GM19240 (cell line): Measurements from ENCODE around the gene FOXN1.
"Not testable (repeated sequence)": the region's sequence is repeated elsewhere in the genome, so short reads cannot be mapped to it uniquely, and the experiment has no call there.

Experiments
- DNase-seq: peaks from one replicate; pipeline ENCODE4 v3.0.0; 2011; ENCODE audit warnings: low spot score; ENCODE audit not compliant: insufficient read length

The FOXN1 gene

GRCh38 chr17:28573040-28573380 lies 66.9 kb downstream of the FOXN1 start:
- no peak for DNase-seq

GRCh38 chr17:28573521-28573920 lies 67.4 kb downstream of the FOXN1 start:
- no peak for DNase-seq

DNA sequence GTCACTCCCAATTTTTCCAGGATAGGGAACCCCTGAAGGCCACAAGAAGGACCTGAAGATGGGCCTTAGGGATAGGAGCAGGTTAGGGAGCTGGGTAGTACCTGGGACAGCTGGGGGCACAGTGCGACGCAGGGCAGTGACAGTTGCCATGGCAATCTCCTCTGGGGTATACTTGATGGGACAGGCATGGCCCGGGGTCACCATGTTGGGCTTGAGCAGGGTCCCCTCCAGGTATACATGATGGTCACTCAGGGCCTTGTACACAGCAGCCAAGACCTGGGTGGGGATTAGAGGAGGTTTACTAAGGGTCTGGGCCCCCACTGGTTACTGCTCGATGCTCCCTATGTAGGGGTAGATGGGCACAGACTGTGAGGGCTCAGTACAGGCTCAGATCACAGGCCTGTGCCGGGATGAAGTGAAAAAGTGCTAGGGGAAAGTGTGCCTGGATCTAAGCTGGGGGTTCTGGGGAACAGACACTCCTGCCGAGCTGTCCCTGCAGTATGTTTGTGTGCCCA lies 67.9 kb downstream of the FOXN1 start:
- DNase-seq = no peak

DNA sequence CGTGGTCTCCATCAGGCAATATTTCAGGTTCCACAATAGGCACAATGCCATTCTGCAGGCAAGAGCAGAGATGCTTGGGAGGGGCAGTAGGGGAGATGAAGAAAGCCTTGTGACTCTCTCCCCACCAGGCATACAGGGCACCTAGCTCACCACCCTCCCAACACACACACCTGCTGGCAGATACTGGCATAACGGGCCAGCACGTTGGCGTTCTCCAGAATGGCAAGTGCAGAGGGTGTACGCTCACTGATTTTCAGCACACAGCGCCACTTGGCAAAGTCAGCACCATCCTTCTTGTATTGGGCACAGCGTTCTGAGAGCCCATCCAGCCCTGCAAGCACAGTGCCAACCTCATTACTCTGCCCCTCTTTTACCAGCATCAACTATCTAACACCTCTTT lies 68.4 kb downstream of the FOXN1 start:
- DNase-seq = no peak

GRCh38 chr17:28575126-28575795 lies 69.1 kb downstream of the FOXN1 start:
- DNase-seq = no peak

DNA sequence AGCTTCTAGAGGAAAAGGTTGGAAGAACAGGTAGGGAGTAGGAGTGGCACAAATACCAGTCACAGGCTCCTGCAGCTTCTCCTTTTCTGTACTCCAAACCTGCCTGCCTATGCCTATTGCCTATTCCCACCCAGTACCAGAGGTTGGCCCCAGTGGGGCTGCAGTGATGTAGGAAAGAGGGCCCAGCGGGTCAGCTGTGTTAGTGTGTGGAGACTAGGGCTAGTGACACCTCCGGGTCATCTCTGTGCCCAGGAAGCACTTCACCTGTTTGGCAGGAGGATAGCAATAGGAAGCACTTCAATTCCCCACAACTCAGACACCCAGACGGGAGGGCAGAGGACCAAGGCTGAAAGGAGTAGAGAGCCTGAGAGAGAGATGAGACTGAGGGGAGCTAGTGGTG lies 69.9 kb downstream of the FOXN1 start:
- not testable (repeated sequence) for DNase-seq

DNA sequence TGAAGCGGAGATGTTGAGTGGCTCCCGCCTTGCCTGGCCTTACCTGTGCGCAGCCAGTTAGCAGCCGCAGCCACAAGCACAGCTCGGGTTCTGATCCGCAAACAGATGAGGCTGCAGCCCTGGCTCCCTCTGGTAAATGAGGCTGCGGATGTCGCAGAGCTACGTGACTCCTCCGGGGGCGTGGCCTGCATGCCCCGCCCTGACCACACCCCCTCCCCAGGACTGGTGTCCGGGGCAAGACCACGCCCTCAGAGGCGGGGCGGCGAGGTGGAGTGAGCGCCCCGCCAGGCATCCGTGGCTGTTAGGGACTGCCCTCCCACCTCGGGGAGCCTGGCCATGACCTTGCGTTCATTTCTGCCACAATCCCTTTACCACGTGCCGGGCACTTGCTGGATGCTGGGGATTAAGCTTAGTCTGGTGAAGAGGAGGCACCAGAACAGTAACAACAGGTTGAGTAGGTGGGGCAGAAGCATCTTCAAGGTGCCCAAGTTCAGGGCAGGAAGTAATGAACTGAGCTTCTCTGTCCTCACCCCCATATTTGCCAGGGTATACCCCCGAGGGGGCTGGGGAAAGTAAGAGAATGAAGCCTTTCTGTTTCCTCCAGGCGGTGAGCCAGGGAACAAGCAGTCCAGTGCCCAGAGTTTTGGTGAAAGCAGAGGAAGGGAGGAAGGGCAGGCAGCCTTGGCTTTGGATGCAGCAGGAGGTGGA lies 70.8 kb downstream of the FOXN1 start, which contains the start of gene ALDOC:
Gene ALDOC, minus strand, starts transcription at position 138 of the 708 bp plus-strand sequence. CDS start 1,363 bp downstream, outside the sequence.
- DNase-seq = peak; percentile 91

DNA sequence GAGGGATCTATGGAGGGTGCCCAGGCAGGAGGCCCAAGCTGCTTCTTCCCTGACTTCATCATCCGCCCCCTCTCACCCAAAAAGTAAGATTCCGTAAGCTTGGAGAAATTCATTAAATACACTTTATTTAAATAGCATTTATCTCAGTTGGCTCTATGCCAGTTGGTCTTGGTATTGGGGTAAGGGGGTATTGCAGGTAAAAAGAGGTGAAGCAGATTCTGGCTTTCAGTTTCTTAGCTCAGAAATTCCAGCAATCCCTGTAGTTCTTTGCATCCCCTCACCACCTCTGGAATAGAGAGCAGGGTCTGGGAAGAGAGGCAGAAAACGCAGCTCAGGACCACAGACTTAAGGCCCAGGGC lies 71.3 kb downstream of the FOXN1 start:
- DNase-seq = no peak

DNA sequence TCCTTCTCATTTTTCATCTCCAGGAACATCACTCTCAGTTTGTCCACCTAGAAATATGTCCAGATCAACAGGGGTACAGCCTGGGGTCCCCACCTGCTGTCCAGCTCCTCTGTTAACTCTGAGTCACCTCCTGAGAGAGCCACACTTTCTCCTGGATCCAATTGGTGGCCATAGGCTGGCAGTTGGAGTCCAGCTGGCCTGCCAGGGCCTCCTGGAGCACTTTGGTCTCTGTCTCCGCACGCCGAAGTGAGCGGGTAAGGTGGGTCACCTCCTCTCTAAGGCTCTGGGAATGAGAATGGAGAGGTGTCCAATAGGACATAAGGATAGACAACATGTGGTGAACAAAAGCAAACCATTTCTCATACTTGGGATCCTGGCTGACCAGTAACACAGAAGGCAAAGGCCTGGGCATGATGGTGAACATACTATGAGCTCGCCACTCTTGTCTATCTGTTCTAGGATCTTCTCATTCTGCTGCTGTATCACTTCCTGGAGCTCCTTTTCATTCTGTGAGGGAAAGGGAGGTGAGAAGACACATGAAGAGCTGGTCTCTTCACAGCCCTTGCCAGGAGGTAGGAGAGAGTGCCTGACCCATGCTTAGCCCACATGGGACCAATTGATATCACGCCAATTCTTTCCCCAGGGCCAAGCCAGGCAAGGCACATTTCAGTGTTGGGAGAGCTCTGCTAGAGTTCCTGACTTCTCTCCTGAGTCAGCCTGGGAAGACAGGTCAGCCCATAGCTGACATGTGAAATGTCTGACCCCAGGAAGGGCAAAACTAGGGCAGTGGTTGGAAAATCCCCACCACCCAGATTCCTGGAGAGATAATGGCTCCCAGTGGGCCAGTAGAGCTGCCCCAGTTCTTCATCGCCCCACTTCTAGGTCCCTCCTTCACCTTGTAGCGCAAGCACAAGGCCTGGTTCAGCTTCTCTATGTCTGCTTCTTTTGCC lies 72.4 kb downstream of the FOXN1 start:
- no peak for DNase-seq

DNA sequence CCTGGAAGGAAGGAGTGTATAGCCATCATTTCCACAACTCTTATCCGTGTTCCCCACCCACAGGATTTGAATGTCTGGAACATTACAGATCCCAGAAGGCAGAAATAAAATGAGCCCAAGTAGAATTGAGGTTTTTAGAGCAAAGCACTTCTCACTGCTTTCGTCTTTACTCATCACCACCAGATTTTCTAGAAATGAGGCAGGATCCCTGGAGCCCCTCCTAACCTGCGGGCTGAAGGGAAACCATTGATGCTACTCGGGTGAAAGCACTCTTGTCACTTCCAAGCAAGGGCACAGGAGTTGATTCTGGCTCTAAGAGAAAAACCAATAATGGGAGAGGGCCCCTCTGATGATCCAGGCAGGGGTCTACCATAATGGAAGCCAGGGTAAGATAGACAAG lies 73.4 kb downstream of the FOXN1 start:
- DNase-seq = no peak

DNA sequence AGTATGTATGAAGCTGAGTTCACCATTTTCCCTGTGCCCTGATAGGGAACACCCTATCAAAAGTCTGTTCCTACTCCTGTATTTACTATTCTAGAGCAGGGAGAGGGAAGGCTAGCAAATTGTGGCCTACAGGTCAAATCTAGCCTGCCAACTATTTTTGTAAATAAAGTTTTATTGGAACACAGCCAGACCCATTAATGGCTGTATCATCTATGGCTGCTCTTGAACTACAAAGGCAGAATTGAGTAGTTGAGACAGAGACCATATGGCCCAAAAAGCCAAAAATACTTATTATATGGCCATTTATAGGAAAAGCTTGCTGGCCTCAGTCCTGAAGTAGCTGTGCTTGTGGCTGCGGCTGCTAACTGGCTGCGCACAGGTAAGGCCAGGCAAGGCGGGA lies 74.8 kb downstream of the FOXN1 start:
- no peak for DNase-seq

DNA sequence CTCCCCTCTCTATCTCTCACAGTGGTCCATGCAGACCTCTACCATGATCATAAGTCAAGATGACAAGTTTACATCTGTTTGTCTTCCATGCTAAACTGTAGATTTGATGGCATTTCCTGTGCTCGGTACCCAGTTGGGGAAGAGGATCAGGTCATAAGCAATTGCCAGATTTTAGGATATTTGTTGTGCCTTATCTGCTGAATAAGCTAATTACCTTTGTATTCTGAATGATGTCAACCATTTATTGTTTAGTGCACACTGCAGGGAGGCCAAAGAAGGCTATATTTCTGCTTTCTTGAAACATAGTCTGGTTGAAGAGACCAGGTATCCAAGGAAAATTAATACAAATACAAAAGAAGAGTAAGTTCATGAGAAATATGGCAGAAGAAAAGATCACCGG lies 76.4 kb downstream of the FOXN1 start:
- DNase-seq = no peak

DNA sequence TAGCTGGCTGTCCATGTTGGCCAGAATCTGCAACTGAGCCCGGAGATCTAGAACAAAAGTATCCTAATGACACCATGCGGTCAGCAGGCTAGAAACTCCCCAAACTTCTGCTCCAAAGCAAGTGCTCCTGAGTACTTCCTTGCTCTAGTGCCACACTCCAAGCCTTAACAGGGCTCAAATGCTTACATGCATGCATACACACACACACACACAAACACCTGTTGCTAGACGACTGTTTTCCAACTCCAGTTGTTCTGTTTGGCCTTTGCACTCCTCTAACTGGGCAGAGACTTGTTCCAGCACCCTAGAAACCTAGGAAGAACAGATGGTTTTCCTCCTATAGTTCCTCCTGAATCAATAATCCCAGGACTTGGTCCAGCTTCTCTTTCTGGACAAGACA lies 78.3 kb downstream of the FOXN1 start:
- no peak for DNase-seq

DNA sequence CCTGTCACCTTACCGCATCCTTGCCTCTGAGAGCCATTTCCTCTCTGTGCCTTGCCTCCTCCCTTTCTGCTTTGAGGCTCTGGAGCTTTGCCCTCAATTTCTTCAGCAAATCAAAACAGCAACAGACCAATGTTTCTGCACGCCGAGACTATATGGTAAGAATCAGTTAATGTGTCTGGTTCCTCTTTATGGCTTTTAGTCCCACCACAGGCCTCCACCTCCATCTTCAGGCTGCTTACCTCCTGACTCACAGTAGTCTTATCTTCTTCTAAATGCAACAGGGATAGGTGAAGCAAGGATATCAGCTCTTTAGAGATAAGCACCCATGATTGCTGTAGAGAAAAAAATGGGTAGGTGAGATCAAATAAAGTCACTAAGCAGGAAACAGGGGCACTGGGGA lies 79.7 kb downstream of the FOXN1 start:
- DNase-seq = no peak
